HepG2 (cell line): ENCODE measurements around the gene ZNF177. TPM values are rescaled to one million over a fixed set of nuclear protein-coding genes. Genes with fewer than 3 reads are reported as not detected.

Experiments used
- CEBPB ChIP-seq: IDR thresholded peaks from 2 replicates; pipeline ENCODE4 v1.6.1; 2011; ENCODE audit warnings: low read depth, low read length, improper control_type of control experiment, borderline replicate concordance
- CREB1 ChIP-seq, 2 experiments: fragments of 450-650 bp in 1 of 2; IDR thresholded peaks; 2 replicates each; pipeline ENCODE4 v1.6.1; 2016 to 2017; ENCODE audit warnings: control low read depth in 1 of 2, mild to moderate bottlenecking in 1 of 2, missing compliant biosample characterization in 1 of 2, missing genetic modification characterization in 1 of 2
- DMAP1 ChIP-seq: IDR thresholded peaks from 2 replicates; pipeline ENCODE4 v1.6.1; 2016
- GATA4 ChIP-seq: sonication (generic); IDR thresholded peaks from 2 replicates; pipeline ENCODE4 v1.6.1; 2016; ENCODE audit warnings: antibody characterized with exemption, low read depth, borderline replicate concordance
- HDAC6 ChIP-seq: fragments of 200-600 bp; sonication (generic); IDR thresholded peaks from 2 replicates; pipeline ENCODE4 v1.7.0; 2017; ENCODE audit warnings: mild to moderate bottlenecking, antibody characterized with exemption, low read length, low read depth
- NFYB ChIP-seq: sonication (generic); formaldehyde crosslinking; IDR thresholded peaks from 2 replicates; pipeline ENCODE4 v1.4.0; 2020; ENCODE audit warnings: missing genetic modification reagents
- NFYC ChIP-seq: IDR thresholded peaks from 2 replicates; pipeline ENCODE4 v1.6.1; 2016; ENCODE audit warnings: missing genetic modification reagents, missing compliant biosample characterization
- NR2F2 ChIP-seq: IDR thresholded peaks from 2 replicates; pipeline ENCODE4 v1.6.1; 2012; ENCODE audit warnings: low read depth, inconsistent platforms, borderline replicate concordance
- PHF21A ChIP-seq: sonication (generic); formaldehyde crosslinking; IDR thresholded peaks from 2 replicates; pipeline ENCODE4 v1.5.0; 2020; ENCODE audit warnings: mild to moderate bottlenecking, missing genetic modification reagents
- RFXANK ChIP-seq: IDR thresholded peaks from 2 replicates; pipeline ENCODE4 v1.6.1; 2016
- SIX1 ChIP-seq: sonication (generic); formaldehyde crosslinking; IDR thresholded peaks from 2 replicates; pipeline ENCODE4 v1.4.0; 2020; ENCODE audit warnings: missing genetic modification reagents, borderline replicate concordance
- SIX4 ChIP-seq: sonication (generic); formaldehyde crosslinking; IDR thresholded peaks from 2 replicates; pipeline ENCODE4 v1.4.0; 2020; ENCODE audit warnings: missing genetic modification reagents
- ZNF256 ChIP-seq: sonication (generic); formaldehyde crosslinking; conservative IDR thresholded peaks from 2 replicates; pipeline ENCODE4 v1.4.0; 2020; ENCODE audit warnings: missing genetic modification reagents
- polyA plus RNA-seq, 8 experiments: library from polyadenylated mRNA; depleted of rRNA in 3 of 8; stranded (reverse) in 7 of 8; unstranded in 1 of 8; fragments of >200 nt; fragmentation: Illumina TruSeq in 4 of 8; extraction: Trizol in 4 of 8; gene quantifications; 2 replicates each; pipeline versions ENCODE4 v1.2.1 to v1.2.3, GENCODE V29; 2011 to 2016; ENCODE audit warnings: low read depth in 4 of 8, missing spikeins in 1 of 8, mixed read lengths in 1 of 8; ENCODE audit not compliant: insufficient read depth in 1 of 8
- total RNA-seq, 5 experiments: library from RNA; depleted of rRNA; stranded (reverse); fragments of >200 nt; fragmentation: Illumina TruSeq; extraction: Trizol; gene quantifications; 2 replicates each; pipeline ENCODE4 v1.2.3, GENCODE V29; 2016; ENCODE audit warnings: low read depth in 1 of 5
- TF ChIP-seq, protein P1 (sequence below): IDR thresholded peaks from 2 replicates; pipeline ENCODE4 v1.6.1; 2016; ENCODE audit warnings: missing compliant biosample characterization, missing genetic modification reagents, borderline replicate concordance
- TF ChIP-seq, protein P2 (sequence below), 2 experiments: fragments of 450-650 bp in 1 of 2; sonication (generic) in 1 of 2; formaldehyde crosslinking in 1 of 2; IDR thresholded peaks; 2 replicates each; pipeline versions ENCODE4 v1.6.1 to v1.8.0; 2016 to 2022; ENCODE audit warnings: antibody characterized with exemption in 1 of 2, mild to moderate bottlenecking in 1 of 2, missing genetic modification reagents in 1 of 2
- TF ChIP-seq, protein P3 (sequence below): IDR thresholded peaks from 2 replicates; pipeline ENCODE4 v1.6.1; 2016; ENCODE audit warnings: missing genetic modification reagents, missing compliant biosample characterization
- TF ChIP-seq, protein P4 (sequence below): fragments of 450-650 bp; IDR thresholded peaks from 2 replicates; pipeline ENCODE4 v1.6.1; 2017; ENCODE audit warnings: mild to moderate bottlenecking

ZNF177 gene
- total and polyA plus RNA-seq, 2 of the 13 experiments (the other 11 are each of a cell fraction or from before 2014, with no cell fraction given) = 0.62 to 0.71 TPM

DNA sequence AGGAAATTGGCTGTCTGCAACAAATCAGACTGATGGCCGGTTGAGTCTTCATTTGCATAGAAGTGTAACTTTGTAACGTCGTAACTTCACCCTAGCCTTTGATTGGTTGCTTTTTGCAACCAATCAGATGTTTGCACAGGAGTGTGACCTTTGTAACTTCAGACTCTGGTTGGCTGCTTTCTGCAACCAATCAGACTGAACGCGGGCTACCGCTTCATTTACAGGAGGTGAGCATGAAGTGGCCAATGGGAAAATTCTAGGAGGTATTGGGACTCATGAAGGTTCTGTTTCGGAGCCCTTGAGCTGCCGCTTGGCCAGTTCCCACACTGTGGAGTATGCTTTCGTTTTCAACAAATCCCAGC, 39.3 kb upstream of the ZNF177 start (continued):
- TF ChIP-seq HDAC6 (no peak), CREB1 (IDR thresholded peaks at IDR 0.05) (no peak), CREB1 (CRISPR knock-in tag; IDR thresholded peaks at IDR 0.05) (0 out of 2 replicates have a peak, but pooled peaks have one; percentile 30), RFXANK (CRISPR knock-in tag) (no peak), DMAP1 (CRISPR knock-in tag) (no peak), PHF21A (CRISPR knock-in tag) (0 out of 2 replicates have a peak, but pooled peaks have one; percentile 29), GATA4 (no peak), SIX1 (CRISPR knock-in tag) (no peak), SIX4 (CRISPR knock-in tag) (no peak), NFYC (CRISPR knock-in tag) (peak; percentile 78), NR2F2 (no peak), ZNF256 (0 out of 2 replicates have a peak, but pooled peaks have one; percentile 37), CEBPB (no peak), NFYB (CRISPR knock-in tag) (peak; percentile 80)
- TF ChIP-seq, protein P1, sequence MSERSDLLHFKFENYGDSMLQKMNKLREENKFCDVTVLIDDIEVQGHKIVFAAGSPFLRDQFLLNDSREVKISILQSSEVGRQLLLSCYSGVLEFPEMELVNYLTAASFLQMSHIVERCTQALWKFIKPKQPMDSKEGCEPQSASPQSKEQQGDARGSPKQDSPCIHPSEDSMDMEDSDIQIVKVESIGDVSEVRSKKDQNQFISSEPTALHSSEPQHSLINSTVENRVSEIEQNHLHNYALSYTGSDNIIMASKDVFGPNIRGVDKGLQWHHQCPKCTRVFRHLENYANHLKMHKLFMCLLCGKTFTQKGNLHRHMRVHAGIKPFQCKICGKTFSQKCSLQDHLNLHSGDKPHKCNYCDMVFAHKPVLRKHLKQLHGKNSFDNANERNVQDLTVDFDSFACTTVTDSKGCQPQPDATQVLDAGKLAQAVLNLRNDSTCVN (CRISPR knock-in tag) = no peak
- TF ChIP-seq, protein P2, sequence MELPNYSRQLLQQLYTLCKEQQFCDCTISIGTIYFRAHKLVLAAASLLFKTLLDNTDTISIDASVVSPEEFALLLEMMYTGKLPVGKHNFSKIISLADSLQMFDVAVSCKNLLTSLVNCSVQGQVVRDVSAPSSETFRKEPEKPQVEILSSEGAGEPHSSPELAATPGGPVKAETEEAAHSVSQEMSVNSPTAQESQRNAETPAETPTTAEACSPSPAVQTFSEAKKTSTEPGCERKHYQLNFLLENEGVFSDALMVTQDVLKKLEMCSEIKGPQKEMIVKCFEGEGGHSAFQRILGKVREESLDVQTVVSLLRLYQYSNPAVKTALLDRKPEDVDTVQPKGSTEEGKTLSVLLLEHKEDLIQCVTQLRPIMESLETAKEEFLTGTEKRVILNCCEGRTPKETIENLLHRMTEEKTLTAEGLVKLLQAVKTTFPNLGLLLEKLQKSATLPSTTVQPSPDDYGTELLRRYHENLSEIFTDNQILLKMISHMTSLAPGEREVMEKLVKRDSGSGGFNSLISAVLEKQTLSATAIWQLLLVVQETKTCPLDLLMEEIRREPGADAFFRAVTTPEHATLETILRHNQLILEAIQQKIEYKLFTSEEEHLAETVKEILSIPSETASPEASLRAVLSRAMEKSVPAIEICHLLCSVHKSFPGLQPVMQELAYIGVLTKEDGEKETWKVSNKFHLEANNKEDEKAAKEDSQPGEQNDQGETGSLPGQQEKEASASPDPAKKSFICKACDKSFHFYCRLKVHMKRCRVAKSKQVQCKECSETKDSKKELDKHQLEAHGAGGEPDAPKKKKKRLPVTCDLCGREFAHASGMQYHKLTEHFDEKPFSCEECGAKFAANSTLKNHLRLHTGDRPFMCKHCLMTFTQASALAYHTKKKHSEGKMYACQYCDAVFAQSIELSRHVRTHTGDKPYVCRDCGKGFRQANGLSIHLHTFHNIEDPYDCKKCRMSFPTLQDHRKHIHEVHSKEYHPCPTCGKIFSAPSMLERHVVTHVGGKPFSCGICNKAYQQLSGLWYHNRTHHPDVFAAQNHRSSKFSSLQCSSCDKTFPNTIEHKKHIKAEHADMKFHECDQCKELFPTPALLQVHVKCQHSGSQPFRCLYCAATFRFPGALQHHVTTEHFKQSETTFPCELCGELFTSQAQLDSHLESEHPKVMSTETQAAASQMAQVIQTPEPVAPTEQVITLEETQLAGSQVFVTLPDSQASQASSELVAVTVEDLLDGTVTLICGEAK (IDR thresholded peaks at IDR 0.05) = no peak
- TF ChIP-seq, protein P2 (CRISPR knock-in tag; IDR thresholded peaks at IDR 0.05) = no peak
- TF ChIP-seq, protein P3, sequence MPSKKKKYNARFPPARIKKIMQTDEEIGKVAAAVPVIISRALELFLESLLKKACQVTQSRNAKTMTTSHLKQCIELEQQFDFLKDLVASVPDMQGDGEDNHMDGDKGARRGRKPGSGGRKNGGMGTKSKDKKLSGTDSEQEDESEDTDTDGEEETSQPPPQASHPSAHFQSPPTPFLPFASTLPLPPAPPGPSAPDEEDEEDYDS (CRISPR knock-in tag) = no peak
- TF ChIP-seq, protein P4, sequence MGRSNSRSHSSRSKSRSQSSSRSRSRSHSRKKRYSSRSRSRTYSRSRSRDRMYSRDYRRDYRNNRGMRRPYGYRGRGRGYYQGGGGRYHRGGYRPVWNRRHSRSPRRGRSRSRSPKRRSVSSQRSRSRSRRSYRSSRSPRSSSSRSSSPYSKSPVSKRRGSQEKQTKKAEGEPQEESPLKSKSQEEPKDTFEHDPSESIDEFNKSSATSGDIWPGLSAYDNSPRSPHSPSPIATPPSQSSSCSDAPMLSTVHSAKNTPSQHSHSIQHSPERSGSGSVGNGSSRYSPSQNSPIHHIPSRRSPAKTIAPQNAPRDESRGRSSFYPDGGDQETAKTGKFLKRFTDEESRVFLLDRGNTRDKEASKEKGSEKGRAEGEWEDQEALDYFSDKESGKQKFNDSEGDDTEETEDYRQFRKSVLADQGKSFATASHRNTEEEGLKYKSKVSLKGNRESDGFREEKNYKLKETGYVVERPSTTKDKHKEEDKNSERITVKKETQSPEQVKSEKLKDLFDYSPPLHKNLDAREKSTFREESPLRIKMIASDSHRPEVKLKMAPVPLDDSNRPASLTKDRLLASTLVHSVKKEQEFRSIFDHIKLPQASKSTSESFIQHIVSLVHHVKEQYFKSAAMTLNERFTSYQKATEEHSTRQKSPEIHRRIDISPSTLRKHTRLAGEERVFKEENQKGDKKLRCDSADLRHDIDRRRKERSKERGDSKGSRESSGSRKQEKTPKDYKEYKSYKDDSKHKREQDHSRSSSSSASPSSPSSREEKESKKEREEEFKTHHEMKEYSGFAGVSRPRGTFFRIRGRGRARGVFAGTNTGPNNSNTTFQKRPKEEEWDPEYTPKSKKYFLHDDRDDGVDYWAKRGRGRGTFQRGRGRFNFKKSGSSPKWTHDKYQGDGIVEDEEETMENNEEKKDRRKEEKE = no peak
